Gastrocnemius medialis (tissue), 4 donors: ENCODE results near the gene AKR1C1. TPM values are rescaled to one million over a fixed set of nuclear protein-coding genes. Genes with fewer than 3 reads are reported as not detected.

Experiments
- ATAC-seq, 2 donors: fragments of 150-250 bp; one replicate each; pipeline ENCODE4 v1.9.1; 2016
- DNase-seq, 2 donors: peaks; one replicate each; pipeline ENCODE4 v3.0.0-alpha.2; 2019
- H3K27ac ChIP-seq, 4 donors: fragments of 200-600 bp; sonication (generic); 1 replicate in 1 of 4; 2 replicates in 3 of 4; pipeline ENCODE4 v1.5.1; 2016 to 2018; ENCODE audit warnings: mild to moderate bottlenecking in 2 of 4, moderate library complexity in 1 of 4
- H3K27me3 ChIP-seq, 3 donors: fragments of 200-600 bp; sonication (generic) in 2 of 3; 1 replicate in 1 of 3; 2 replicates in 2 of 3; pipeline versions ENCODE4 v1.5.1 to v1.6.0; 2016 to 2019; ENCODE audit warnings: mild to moderate bottlenecking in 1 of 3, moderate library complexity in 1 of 3
- H3K36me3 ChIP-seq, 2 donors: fragments of 200-600 bp; sonication (generic) in 1 of 2; one replicate each; pipeline ENCODE4 v1.5.1; 2017 to 2018
- H3K4me1 ChIP-seq, 2 donors: fragments of 200-600 bp; sonication (generic) in 1 of 2; one replicate each; pipeline ENCODE4 v1.5.1; 2016 to 2017; ENCODE audit warnings: mild to moderate bottlenecking in 2 of 2
- H3K4me3 ChIP-seq, 4 donors: fragments of 200-600 bp; sonication (generic) in 3 of 4; 1 replicate in 1 of 4; 2 replicates in 3 of 4; pipeline ENCODE4 v1.5.1; 2016 to 2019; ENCODE audit warnings: mild to moderate bottlenecking in 2 of 4
- H3K9me3 ChIP-seq, 3 donors: fragments of 200-600 bp; sonication (generic) in 2 of 3; 1 replicate in 1 of 3; 2 replicates in 2 of 3; pipeline ENCODE4 v1.5.1; 2016 to 2019
- POLR2A ChIP-seq, 2 donors: fragments of 450-650 bp; IDR thresholded peaks; one replicate each; pipeline ENCODE4 v1.6.1; 2017; ENCODE audit warnings: antibody characterized with exemption in 2 of 2, mild to moderate bottlenecking in 2 of 2, moderate library complexity in 2 of 2
- in situ Hi-C, 4 donors: fragments of 200-750 bp; cut with MboI; loops; one replicate each; pipeline versions ENCODE4 v1.15.0 to v1.8.0; 2017; ENCODE audit warnings: low sequenced_read_pairs in 4 of 4
- intact Hi-C: fragments of 100-400 bp; cut with DNase I; formaldehyde crosslinking; loops from one replicate; pipeline ENCODE4 v1.15.1; 2023; ENCODE audit warnings: low total_unique reads
- total RNA-seq, 4 donors: library from RNA; depleted of rRNA; stranded (reverse); fragments of >200 nt; gene quantifications; one replicate each; pipeline versions ENCODE4 v1.1.0 to v1.2.3, GENCODE V29; 2016
- TF ChIP-seq, protein P1 (sequence below), 5 experiments: fragments of 450-650 bp in 3 of 5; fragments of 200-600 bp in 2 of 5; sonication (generic) in 2 of 5; IDR thresholded peaks in 4 of 5; conservative IDR thresholded peaks in 1 of 5; 1 replicate in 4 of 5; 2 replicates in 1 of 5; pipeline ENCODE4 v1.5.1; 2016 to 2019; ENCODE audit warnings: antibody characterized with exemption in 5 of 5, mild to moderate bottlenecking in 3 of 5, moderate library complexity in 3 of 5

Gene AKR1C1
- total RNA-seq, 4 donors from 2014 or later: 203 to 254 (median 208) TPM

DNA sequence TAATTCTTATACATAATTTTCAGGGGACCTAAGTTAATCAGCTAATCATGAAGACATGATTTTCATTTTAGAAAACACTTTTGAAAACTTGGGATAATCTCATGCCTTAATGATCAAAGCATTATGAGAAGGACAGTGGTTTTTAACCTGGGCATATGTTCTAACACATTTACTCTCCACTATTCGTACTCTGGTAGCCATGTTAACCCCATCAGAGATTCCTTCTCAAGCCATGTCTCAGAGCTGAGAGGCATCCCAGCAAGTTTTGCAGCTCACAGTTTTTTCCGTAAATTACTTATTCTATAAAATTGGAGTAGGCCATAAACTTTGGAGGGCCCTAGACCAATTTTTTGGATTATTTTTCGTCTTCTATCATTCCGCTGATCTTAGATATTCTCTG, 15.7 kb downstream of the AKR1C1 start:
- TF ChIP-seq, protein P1, sequence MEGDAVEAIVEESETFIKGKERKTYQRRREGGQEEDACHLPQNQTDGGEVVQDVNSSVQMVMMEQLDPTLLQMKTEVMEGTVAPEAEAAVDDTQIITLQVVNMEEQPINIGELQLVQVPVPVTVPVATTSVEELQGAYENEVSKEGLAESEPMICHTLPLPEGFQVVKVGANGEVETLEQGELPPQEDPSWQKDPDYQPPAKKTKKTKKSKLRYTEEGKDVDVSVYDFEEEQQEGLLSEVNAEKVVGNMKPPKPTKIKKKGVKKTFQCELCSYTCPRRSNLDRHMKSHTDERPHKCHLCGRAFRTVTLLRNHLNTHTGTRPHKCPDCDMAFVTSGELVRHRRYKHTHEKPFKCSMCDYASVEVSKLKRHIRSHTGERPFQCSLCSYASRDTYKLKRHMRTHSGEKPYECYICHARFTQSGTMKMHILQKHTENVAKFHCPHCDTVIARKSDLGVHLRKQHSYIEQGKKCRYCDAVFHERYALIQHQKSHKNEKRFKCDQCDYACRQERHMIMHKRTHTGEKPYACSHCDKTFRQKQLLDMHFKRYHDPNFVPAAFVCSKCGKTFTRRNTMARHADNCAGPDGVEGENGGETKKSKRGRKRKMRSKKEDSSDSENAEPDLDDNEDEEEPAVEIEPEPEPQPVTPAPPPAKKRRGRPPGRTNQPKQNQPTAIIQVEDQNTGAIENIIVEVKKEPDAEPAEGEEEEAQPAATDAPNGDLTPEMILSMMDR (IDR thresholded peaks at IDR 0.05 in 4 of 5, conservative IDR thresholded peaks at IDR 0.05 in 1 of 5): no peak
- no peak for TF ChIP-seq POLR2A (IDR thresholded peaks at IDR 0.05)
- H3K27ac ChIP-seq: no peak overlapping the region
- no peaks in the 10 kb centered on the region for H3K9me3 ChIP-seq
- intact Hi-C loops: no loop called here
- H3K4me3 ChIP-seq: no peak overlapping the region
- no peak for DNase-seq
- no peak for ATAC-seq
- no peaks in the 10 kb centered on the region for H3K27me3 ChIP-seq
- in situ Hi-C loops: loop anchor here in 1 of 4 donors (25.0 kb wide), 1 partner anchor 117 kb away; no protein-coding TSS in a partner anchor
- H3K36me3 ChIP-seq: peaks cover 0 to 7% of the 10 kb centered on the region in 2 donors
- peaks cover 0 to 4% of the 10 kb centered on the region in 2 donors for H3K4me1 ChIP-seq

DNA sequence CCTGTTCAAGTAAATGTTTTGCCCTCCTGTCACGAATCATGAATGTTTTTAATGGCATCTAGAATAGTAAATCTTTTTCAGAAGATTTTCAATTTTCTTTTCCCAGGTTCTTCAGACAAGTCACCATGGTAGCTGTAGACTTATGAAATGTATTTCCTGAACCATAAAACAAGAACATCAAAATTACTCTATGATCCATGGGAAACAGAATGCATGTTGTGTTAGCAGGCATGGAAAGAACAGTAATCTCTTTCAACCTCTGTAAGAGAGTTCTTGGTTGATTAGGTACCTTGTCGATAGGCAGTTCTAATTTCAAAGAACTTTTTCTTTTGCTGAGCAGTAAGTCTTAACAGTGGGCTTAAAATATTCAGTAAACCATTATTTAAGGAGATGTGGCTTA, 17.6 kb downstream of the AKR1C1 start:
- no peak for ATAC-seq
- Histone ChIP-seq H3K4me3 (no peak overlapping the region), H3K27ac (peak overlapping the region in 1 of 4 donors; percentile 36), H3K4me1 (peaks cover 4 to 7% of the 10 kb centered on the region in 2 donors), H3K36me3 (peaks cover 0 to 7% of the 10 kb centered on the region in 2 donors), H3K9me3 (no peaks in the 10 kb centered on the region), H3K27me3 (no peaks in the 10 kb centered on the region)
- DNase-seq: no peak
- TF ChIP-seq, protein P1 (IDR thresholded peaks at IDR 0.05 in 4 of 5, conservative IDR thresholded peaks at IDR 0.05 in 1 of 5): no peak
- no peak for TF ChIP-seq POLR2A (IDR thresholded peaks at IDR 0.05)
- in situ Hi-C loops (loop anchor here in 3 of 4 donors (10.0 to 25.0 kb wide), 3 partner anchors 118 to 136 kb away; no protein-coding TSS in a partner anchor), intact Hi-C loops (no loop called here)

DNA sequence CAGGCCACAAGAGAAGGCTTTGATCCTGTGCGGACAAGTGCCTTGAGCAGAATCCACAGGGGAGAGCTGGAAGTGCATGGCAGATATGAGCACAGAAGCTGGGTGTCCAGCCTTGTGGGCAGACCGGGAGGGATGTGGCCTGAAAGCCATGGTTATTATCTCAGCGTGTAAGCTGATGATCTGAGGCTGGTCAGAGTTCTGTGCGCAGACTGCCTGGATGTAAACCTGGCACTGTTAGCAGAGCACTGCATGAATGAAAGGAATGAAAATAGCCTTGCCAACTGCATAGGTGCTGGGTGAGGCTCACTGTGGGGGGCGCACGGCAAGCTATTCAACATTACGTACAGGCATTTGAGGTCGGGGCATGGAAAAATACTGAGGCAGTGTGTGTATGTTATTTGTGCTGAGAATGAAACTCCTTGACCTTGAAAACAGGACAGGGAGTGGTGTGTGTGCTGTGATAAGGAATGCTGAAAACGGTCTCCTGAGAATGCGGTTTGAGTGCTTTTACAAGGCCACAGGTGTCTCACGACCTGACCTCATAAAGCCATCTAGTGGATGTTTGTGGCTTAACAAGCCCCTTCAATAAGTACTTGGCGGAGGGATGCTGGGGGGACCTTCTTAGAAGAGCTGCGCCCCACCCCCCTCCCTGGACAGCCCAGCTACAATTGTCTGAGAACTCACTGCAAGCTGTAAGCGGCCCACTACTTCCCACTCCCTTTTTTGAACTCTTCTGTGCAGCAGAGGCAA, 18.7 kb downstream of the AKR1C1 start:
- intact Hi-C loops (loop anchor here (1.0 kb wide), 1 partner anchor 133 kb away; no protein-coding TSS in a partner anchor), in situ Hi-C loops (loop anchor here in 3 of 4 donors (10.0 to 25.0 kb wide), 3 partner anchors 120 to 137 kb away; no protein-coding TSS in a partner anchor)
- H3K36me3 ChIP-seq: peaks cover 0 to 5% of the 10 kb centered on the region in 2 donors
- DNase-seq (peak; percentile 5 to 16), ATAC-seq (peak; percentile 24 to 58)
- no peaks in the 10 kb centered on the region for H3K27me3 ChIP-seq
- TF ChIP-seq POLR2A (IDR thresholded peaks at IDR 0.05): no peak
- TF ChIP-seq, protein P1 (IDR thresholded peaks at IDR 0.05 in 4 of 5, conservative IDR thresholded peaks at IDR 0.05 in 1 of 5): peak; percentile 43 to 58 (median 44)
- peak overlapping the region in 3 of 4 donors; percentile 36 to 61 (median 45) for H3K27ac ChIP-seq
- no peak overlapping the region for H3K4me3 ChIP-seq
- peaks cover 4 to 7% of the 10 kb centered on the region in 2 donors for H3K4me1 ChIP-seq
- no peaks in the 10 kb centered on the region for H3K9me3 ChIP-seq

DNA sequence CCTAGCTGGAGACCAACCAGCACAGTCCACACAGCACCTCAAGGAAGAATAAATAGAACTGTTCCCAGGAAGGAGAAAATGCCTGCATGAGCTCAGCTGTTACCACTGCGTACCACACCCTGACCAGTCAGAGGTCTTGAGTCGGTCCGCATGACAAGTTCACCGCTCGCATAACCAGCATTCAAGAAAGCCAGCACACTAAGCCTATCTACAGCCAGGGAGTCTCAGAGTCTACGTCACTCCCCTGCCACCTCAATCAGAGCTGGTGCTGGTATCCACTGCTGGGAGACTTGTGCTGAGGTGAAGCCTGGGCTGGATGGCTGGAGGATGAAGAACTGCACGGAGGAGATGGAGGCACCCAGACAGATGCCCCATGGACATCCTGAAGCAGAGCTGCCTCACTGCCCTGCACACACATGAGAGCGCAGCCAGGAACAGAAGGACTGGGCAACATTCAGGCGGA, 19.6 kb downstream of the AKR1C1 start:
- DNase-seq (peak in 1 of 2 donors; percentile 9), ATAC-seq (peak; percentile 25 to 45)
- peaks cover 4 to 7% of the 10 kb centered on the region in 2 donors for H3K4me1 ChIP-seq
- H3K4me3 ChIP-seq: no peak overlapping the region
- in situ Hi-C loops: loop anchor here in 3 of 4 donors (10.0 to 25.0 kb wide), 3 partner anchors 120 to 138 kb away; no protein-coding TSS in a partner anchor
- H3K27ac ChIP-seq: no peak overlapping the region
- no peak for TF ChIP-seq POLR2A (IDR thresholded peaks at IDR 0.05)
- TF ChIP-seq, protein P1 (IDR thresholded peaks at IDR 0.05 in 4 of 5, conservative IDR thresholded peaks at IDR 0.05 in 1 of 5): no peak
- intact Hi-C loops: loop anchor here (1.0 kb wide), 1 partner anchor 133 kb away; no protein-coding TSS in a partner anchor
- H3K36me3 ChIP-seq: no peaks in the 10 kb centered on the region
- no peaks in the 10 kb centered on the region for H3K9me3 ChIP-seq
- H3K27me3 ChIP-seq: no peaks in the 10 kb centered on the region
